ENCODE results near the gene CCDC137. TPM values are rescaled to one million over a fixed set of nuclear protein-coding genes. Genes with fewer than 3 reads are reported as not detected.

CCDC137 gene
- total and polyA plus RNA-seq, 2 of the 13 experiments (the other 11 are each of a cell fraction or from before 2014, with no cell fraction given), result 14.6 to 39.1 TPM

DNA sequence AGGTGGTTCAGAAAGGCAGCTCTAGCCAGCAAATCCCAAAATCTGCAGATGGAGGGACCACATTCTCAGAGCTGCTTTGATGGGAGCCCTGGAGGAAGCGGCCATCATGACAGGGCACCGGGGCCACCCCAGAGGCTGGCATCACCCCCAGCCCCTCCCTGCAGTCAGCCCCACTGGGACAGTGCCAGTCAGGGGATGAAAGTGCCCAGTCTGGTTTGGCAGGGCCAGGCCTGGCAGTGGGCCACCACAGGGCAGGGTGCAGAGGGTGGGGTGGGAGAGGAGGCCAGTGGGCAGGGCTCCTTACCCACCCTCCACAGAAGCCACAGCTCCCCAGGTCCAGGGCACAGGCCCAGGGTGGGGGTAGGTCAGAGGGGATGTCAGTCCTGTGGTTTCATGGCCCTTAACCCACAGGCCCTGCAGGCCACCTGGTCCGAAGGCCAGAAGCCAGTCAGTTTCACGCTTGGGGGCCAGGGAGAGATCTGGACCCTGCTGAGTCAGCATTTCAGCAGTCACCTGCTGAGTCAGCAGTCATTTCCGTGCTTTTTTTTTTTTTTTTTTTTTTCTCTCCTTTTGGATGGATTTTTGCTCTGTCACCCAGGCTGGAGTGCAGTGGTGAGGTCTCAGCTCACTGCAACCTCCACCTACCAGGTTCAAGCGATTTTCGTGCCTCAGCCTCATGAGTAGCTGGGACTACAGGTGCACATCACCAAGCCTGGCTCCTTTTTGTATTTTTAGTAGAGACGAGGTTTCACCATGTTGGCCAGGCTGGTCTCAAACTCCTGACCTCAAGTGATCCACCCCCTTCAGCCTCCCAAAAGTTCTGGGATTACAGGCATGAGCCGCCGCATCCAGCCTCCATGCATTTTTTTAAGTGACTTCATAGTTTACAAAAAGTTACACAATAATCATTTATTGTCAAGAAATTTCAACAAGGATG, 55.9 kb downstream of the CCDC137 start (continued):
- TF ChIP-seq ZNF264 (CRISPR knock-in tag; IDR thresholded peaks at IDR 0.05), result no peak
- peak; percentile 90 for TF ChIP-seq ZC3H13 (CRISPR knock-in tag; IDR thresholded peaks at IDR 0.05)
- TF ChIP-seq FOXM1 (CRISPR knock-in tag; IDR thresholded peaks at IDR 0.05), result no peak
- no peak for TF ChIP-seq ATAD3A (CRISPR knock-in tag; IDR thresholded peaks at IDR 0.05)
- TF ChIP-seq HOXA3 (CRISPR knock-in tag; IDR thresholded peaks at IDR 0.05), result peak; percentile 25; the same call in 1 of the 2 replicates
- peak; percentile 82; the same call in 1 of the 2 replicates for TF ChIP-seq ZNF280B (CRISPR knock-in tag; IDR thresholded peaks at IDR 0.05; ENCODE audit: borderline replicate concordance)
- TF ChIP-seq, protein P1, sequence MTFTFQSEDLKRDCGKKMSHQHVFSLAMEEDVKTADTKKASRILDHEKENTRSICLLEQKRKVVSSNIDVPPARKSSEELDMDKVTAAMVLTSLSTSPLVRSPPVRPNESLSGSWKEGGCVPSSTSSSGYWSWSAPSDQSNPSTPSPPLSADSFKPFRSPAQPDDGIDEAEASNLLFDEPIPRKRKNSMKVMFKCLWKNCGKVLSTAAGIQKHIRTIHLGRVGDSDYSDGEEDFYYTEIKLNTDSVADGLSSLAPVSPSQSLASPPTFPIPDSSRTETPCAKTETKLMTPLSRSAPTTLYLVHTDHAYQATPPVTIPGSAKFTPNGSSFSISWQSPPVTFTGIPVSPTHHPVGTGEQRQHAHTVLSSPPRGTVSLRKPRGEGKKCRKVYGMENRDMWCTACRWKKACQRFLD (CRISPR knock-in tag; IDR thresholded peaks at IDR 0.05; ENCODE audit: borderline replicate concordance), result no peak
- no peak for TF ChIP-seq TBL1XR1 (IDR thresholded peaks at IDR 0.05; ENCODE audit: borderline replicate concordance, low read length, partially characterized antibody)
- TF ChIP-seq TFDP2 (CRISPR knock-in tag; IDR thresholded peaks at IDR 0.05), result no peak
- no peak for TF ChIP-seq NPAS2 (CRISPR knock-in tag; IDR thresholded peaks at IDR 0.05; ENCODE audit: borderline replicate concordance)
- TF ChIP-seq, protein P2, sequence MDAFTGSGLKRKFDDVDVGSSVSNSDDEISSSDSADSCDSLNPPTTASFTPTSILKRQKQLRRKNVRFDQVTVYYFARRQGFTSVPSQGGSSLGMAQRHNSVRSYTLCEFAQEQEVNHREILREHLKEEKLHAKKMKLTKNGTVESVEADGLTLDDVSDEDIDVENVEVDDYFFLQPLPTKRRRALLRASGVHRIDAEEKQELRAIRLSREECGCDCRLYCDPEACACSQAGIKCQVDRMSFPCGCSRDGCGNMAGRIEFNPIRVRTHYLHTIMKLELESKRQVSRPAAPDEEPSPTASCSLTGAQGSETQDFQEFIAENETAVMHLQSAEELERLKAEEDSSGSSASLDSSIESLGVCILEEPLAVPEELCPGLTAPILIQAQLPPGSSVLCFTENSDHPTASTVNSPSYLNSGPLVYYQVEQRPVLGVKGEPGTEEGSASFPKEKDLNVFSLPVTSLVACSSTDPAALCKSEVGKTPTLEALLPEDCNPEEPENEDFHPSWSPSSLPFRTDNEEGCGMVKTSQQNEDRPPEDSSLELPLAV (CRISPR knock-in tag; conservative IDR thresholded peaks at IDR 0.05; ENCODE audit: low read depth), result no peak
- TF ChIP-seq SALL2 (CRISPR knock-in tag; IDR thresholded peaks at IDR 0.05), result 0 out of 2 replicates have a peak, but pooled peaks have one; percentile 30
- no peak for TF ChIP-seq ZNF839 (CRISPR knock-in tag; IDR thresholded peaks at IDR 0.05; ENCODE audit: borderline replicate concordance)
- no peak for TF ChIP-seq ZFP37 (CRISPR knock-in tag; IDR thresholded peaks at IDR 0.05; ENCODE audit: borderline replicate concordance)
- TF ChIP-seq, protein P3, sequence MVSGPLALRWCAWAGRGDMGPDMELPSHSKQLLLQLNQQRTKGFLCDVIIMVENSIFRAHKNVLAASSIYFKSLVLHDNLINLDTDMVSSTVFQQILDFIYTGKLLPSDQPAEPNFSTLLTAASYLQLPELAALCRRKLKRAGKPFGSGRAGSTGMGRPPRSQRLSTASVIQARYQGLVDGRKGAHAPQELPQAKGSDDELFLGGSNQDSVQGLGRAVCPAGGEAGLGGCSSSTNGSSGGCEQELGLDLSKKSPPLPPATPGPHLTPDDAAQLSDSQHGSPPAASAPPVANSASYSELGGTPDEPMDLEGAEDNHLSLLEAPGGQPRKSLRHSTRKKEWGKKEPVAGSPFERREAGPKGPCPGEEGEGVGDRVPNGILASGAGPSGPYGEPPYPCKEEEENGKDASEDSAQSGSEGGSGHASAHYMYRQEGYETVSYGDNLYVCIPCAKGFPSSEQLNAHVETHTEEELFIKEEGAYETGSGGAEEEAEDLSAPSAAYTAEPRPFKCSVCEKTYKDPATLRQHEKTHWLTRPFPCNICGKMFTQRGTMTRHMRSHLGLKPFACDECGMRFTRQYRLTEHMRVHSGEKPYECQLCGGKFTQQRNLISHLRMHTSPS (CRISPR knock-in tag; IDR thresholded peaks at IDR 0.05; ENCODE audit: low read depth), result peak; percentile 64; the same call in 1 of the 2 replicates
